H1 (cell line): ENCODE results near the gene SEH1L. TPM values are rescaled to one million over a fixed set of nuclear protein-coding genes. Genes with fewer than 3 reads are reported as not detected.

ENCODE experiments used
- ATF2 ChIP-seq: IDR thresholded peaks from 2 replicates; pipeline ENCODE4 v1.6.1; 2012; ENCODE audit warnings: low read length, inconsistent platforms
- CTCF ChIP-seq, 3 experiments: IDR thresholded peaks; 1 replicate in 2 of 3; 2 replicates in 1 of 3; pipeline versions ENCODE4 v1.5.1 to v1.6.1; 2011; ENCODE audit warnings: low read length in 3 of 3, mild to moderate bottlenecking in 3 of 3, inconsistent platforms in 2 of 3, low read depth in 1 of 3, moderate library complexity in 1 of 3; ENCODE audit not compliant: insufficient read depth in 1 of 3; ENCODE audit errors: control extremely low read depth in 1 of 3
- FOSL1 ChIP-seq: IDR thresholded peaks from 2 replicates; pipeline ENCODE4 v1.6.1; 2011; ENCODE audit warnings: mild to moderate bottlenecking, low read depth, low read length, moderate library complexity; ENCODE audit not compliant: insufficient read depth
- GABPA ChIP-seq: IDR thresholded peaks from 2 replicates; pipeline ENCODE4 v1.6.1; 2011; ENCODE audit warnings: mild to moderate bottlenecking, low read length, moderate library complexity, borderline replicate concordance; ENCODE audit not compliant: insufficient read depth
- KDM5A ChIP-seq: fragments of 200-600 bp; IDR thresholded peaks from 2 replicates; pipeline ENCODE4 v1.7.1; 2012; ENCODE audit warnings: mild to moderate bottlenecking, low read length, inconsistent platforms, mixed read lengths
- TAF1 ChIP-seq: IDR thresholded peaks from 2 replicates; pipeline ENCODE4 v1.6.1; 2011; ENCODE audit warnings: mild to moderate bottlenecking, low read depth, low read length
- polyA plus RNA-seq, 7 experiments: library from polyadenylated mRNA; depleted of rRNA in 3 of 7; stranded (reverse) in 5 of 7; unstranded in 2 of 7; fragments of >200 nt in 5 of 7; fragments of 200-250 nt in 2 of 7; gene quantifications; 1 replicate in 5 of 7; 2 replicates in 1 of 7; 4 replicates in 1 of 7; pipeline versions ENCODE4 v1.2.1 to v1.2.3, GENCODE V29; 2011 to 2013; ENCODE audit warnings: missing spikeins in 2 of 7, mixed read lengths in 2 of 7
- total RNA-seq: library from RNA; stranded (reverse); fragmentation: NEBNext Ultra II Directional; extraction: Animal tissue kit (Norgen Biotek cat#: 25700); gene quantifications from 2 replicates; pipeline ENCODE4 v1.2.1, GENCODE V29; 2021

The SEH1L gene
- total and polyA plus RNA-seq, 2 of the 8 experiments (the other 6 are each of a cell fraction or from before 2014, with no cell fraction given): 41.7 to 96.7 TPM

- TF ChIP-seq GABPA (no peak), FOSL1 (no peak), TAF1 (no peak), ATF2 (no peak), KDM5A (no peak), CTCF (IDR thresholded peaks at IDR 0.05; ENCODE audit: control extremely low read depth in 1 of 3, insufficient read depth in 1 of 3, low read depth in 1 of 3, low read length in 3 of 3) (no peak)
Observed at GRCh38 chr18:12960853-12961397, 13.1 kb downstream of the SEH1L start (continued).
